HG02970 (cell line): ENCODE measurements around the gene KCNK6.

ENCODE experiments used
- ATAC-seq: cut with Tn5 transposase; IDR thresholded peaks from one replicate; pipeline ENCODE4 v1.9.1; 2021; ENCODE audit warnings: mild to moderate bottlenecking, moderate library complexity, moderate number of reproducible peaks; ENCODE audit not compliant: unreplicated experiment, low FRiP score

KCNK6 gene

GRCh38 chr19:38294090-38294489, 25.6 kb upstream of the KCNK6 start:
- no peak for ATAC-seq

GRCh38 chr19:38298821-38299680, 20.6 kb upstream of the KCNK6 start:
- ATAC-seq, result no peak

- no peak for ATAC-seq
These were observed 15.9 kb upstream of the KCNK6 start, which contains the start of gene C19orf33 for GRCh38 chr19:38303517-38304351. Gene C19orf33 (plus strand): TSS chr19:38304251. CDS start chr19:38304262, 11 bp downstream.

- ATAC-seq, result no peak
These were observed 15.2 kb upstream of the KCNK6 start for GRCh38 chr19:38304352-38304865.

- ATAC-seq, result no peak
These were observed 14.7 kb upstream of the KCNK6 start for GRCh38 chr19:38304866-38305429.

GRCh38 chr19:38306236-38306635, 13.4 kb upstream of the KCNK6 start:
- no peak for ATAC-seq

GRCh38 chr19:38307076-38307475, 12.6 kb upstream of the KCNK6 start:
- ATAC-seq, result no peak

- no peak for ATAC-seq
These were observed 12.0 kb upstream of the KCNK6 start for GRCh38 chr19:38307597-38307996.

GRCh38 chr19:38308006-38308766, 11.5 kb upstream of the KCNK6 start:
- ATAC-seq, result no peak

GRCh38 chr19:38308926-38309614, 10.6 kb upstream of the KCNK6 start:
- ATAC-seq, result no peak

- ATAC-seq, result no peak
These were observed 9.9 kb upstream of the KCNK6 start for GRCh38 chr19:38309615-38310278.

- no peak for ATAC-seq
These were observed 9.4 kb upstream of the KCNK6 start for GRCh38 chr19:38310279-38310670.

- no peak for ATAC-seq
These were observed 8.7 kb upstream of the KCNK6 start for GRCh38 chr19:38310986-38311385.

- ATAC-seq, result peak; percentile 90
These were observed 3.8 kb upstream of the KCNK6 start, which contains the start of gene YIF1B for GRCh38 chr19:38315657-38316476. Gene YIF1B (minus strand): TSS chr19:38315947. CDS start chr19:38315917, 30 bp downstream.

- no peak for ATAC-seq
These were observed 3.1 kb upstream of the KCNK6 start for GRCh38 chr19:38316477-38317067.

- ATAC-seq, result no peak
These were observed 2.5 kb upstream of the KCNK6 start for GRCh38 chr19:38317104-38317612.

- ATAC-seq, result no peak
These were observed 985 bp upstream of the KCNK6 start for GRCh38 chr19:38318660-38319059.

GRCh38 chr19:38320969-38321339, 1.3 kb downstream of the KCNK6 start:
- ATAC-seq, result no peak
